Parathyroid adenoma (tissue), 2 donors: ENCODE data around the gene FOXC2.

Source experiments
- H2AFZ ChIP-seq: fragments of 300-600 bp; sonication (generic); one replicate; pipeline ENCODE4 v1.7.0; 2017; ENCODE audit warnings: antibody characterized with exemption, mild to moderate bottlenecking
- H3K27ac ChIP-seq: fragments of 300-600 bp; sonication (generic); one replicate; pipeline ENCODE4 v1.7.0; 2017
- H3K27me3 ChIP-seq: fragments of 300-600 bp; sonication (generic); one replicate; pipeline ENCODE4 v1.7.0; 2017; ENCODE audit warnings: low read length; ENCODE audit not compliant: control insufficient read depth, insufficient read depth
- H3K36me3 ChIP-seq: fragments of 300-600 bp; sonication (generic); one replicate; pipeline ENCODE4 v1.7.0; 2017; ENCODE audit warnings: low read length; ENCODE audit not compliant: control insufficient read depth, insufficient read depth
- H3K4me1 ChIP-seq: fragments of 300-600 bp; sonication (generic); one replicate; pipeline ENCODE4 v1.7.0; 2017; ENCODE audit warnings: control low read depth
- H3K4me2 ChIP-seq: fragments of 300-600 bp; sonication (generic); one replicate; pipeline ENCODE4 v1.7.0; 2017; ENCODE audit warnings: low read length
- H3K4me3 ChIP-seq: fragments of 300-600 bp; sonication (generic); one replicate; pipeline ENCODE4 v1.7.0; 2017; ENCODE audit warnings: low read depth, low read length
- H3K79me2 ChIP-seq: fragments of 300-600 bp; sonication (generic); one replicate; pipeline ENCODE4 v1.7.0; 2017; ENCODE audit warnings: control low read depth
- H3K9ac ChIP-seq: fragments of 300-600 bp; sonication (generic); one replicate; pipeline ENCODE4 v1.7.0; 2017; ENCODE audit warnings: mild to moderate bottlenecking
- H3K9me3 ChIP-seq: fragments of 300-600 bp; sonication (generic); one replicate; pipeline ENCODE4 v1.7.0; 2017; ENCODE audit warnings: low read length; ENCODE audit not compliant: control insufficient read depth
- TF ChIP-seq, protein P1 (sequence below): fragments of 300-600 bp; sonication (generic); IDR thresholded peaks from one replicate; pipeline ENCODE4 v1.7.0; 2017; ENCODE audit warnings: antibody characterized with exemption, mild to moderate bottlenecking
- donor health status: primary hyperparathyroidism.

Gene FOXC2

DNA sequence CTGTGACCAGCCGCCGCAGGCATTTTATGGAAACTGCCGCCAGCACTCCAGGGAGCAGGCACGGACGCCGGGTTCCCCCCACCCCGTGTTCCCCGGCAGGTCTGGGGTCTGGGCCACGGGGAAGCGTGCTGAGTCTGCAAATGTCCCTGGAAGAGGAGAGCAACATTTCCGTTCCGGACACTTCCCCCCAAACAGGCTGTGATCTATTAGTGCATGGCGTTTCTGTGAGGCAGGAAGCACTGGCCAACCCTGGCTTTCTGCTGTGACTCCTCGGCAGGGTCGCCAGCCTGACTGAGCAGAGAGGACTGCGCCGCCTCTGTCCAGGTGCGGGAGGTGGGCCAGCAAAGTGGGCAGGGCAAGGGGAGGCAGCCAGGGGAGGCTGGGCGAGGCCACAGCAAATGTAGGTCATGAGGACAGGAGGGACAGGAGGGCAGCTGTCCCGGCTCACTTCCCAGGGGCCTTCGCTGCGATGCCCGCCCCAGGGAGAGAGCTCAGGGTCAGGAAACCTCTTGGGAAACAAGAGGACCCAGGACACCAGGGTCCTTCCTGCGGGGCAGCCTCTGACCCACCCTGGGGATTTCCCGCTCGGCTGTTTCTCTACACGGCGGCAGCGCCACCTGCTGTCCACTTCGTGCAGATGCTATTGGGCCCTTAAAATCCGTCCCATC lies 46.8 kb upstream of the FOXC2 start:
- Histone ChIP-seq H2AFZ (no peak overlapping the region), H3K4me2 (peak overlapping the region; percentile 38), H3K79me2 (no peaks in the 10 kb centered on the region), H3K4me3 (no peak overlapping the region), H3K36me3 (no peaks in the 10 kb centered on the region), H3K9ac (no peak overlapping the region), H3K27me3 (peaks cover 8% of the 10 kb centered on the region), H3K27ac (no peak overlapping the region), H3K9me3 (no peaks in the 10 kb centered on the region), H3K4me1 (no peaks in the 10 kb centered on the region)
- TF ChIP-seq, protein P1, sequence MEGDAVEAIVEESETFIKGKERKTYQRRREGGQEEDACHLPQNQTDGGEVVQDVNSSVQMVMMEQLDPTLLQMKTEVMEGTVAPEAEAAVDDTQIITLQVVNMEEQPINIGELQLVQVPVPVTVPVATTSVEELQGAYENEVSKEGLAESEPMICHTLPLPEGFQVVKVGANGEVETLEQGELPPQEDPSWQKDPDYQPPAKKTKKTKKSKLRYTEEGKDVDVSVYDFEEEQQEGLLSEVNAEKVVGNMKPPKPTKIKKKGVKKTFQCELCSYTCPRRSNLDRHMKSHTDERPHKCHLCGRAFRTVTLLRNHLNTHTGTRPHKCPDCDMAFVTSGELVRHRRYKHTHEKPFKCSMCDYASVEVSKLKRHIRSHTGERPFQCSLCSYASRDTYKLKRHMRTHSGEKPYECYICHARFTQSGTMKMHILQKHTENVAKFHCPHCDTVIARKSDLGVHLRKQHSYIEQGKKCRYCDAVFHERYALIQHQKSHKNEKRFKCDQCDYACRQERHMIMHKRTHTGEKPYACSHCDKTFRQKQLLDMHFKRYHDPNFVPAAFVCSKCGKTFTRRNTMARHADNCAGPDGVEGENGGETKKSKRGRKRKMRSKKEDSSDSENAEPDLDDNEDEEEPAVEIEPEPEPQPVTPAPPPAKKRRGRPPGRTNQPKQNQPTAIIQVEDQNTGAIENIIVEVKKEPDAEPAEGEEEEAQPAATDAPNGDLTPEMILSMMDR, result peak; percentile 80

DNA sequence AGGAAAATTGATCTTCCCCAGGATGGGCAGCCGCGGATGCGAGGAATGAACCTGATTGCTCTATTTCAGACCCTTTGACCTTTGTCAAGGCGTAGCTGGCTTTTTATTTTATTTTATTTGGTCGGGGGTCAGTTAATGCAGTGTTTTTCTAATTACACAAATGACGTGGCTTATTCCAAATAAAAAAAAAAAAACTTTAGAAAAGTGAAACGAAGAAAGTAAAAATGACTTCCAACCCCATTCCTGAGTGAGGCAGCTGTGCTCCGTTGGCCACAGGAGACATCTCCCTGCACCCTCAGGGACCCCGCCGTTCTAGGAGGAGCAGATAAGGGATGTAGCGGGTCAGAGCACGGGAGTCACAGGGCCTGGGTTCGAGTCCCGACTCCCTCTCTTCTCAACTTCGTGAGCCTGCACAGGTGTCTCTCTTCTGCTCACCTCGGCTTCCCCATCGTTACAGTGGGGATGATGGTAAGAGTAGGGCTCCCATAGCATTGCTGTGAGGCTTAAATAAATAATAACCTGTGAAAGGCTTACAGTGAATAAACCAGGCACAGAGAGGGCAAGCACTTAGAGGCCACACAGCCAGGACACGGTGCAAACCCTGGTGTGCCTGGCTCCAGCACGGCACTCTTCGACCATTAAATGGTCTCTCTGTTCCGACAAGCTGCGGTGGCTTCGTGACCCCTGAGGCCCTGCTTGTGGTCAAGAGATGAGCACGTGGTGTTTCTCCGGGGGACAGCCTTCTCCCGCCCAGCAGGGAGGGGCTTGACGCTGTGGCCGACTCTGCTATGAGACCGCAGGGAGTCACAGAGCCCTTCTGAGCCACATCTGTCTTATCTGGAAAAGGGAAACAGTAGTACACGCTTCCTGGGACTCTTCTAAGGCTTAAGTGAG lies 46.1 kb upstream of the FOXC2 start:
- Histone ChIP-seq H3K4me3 (no peak overlapping the region), H3K27me3 (peaks cover 8% of the 10 kb centered on the region), H3K4me2 (peak overlapping the region; percentile 9), H3K9ac (no peak overlapping the region), H3K27ac (no peak overlapping the region), H3K36me3 (no peaks in the 10 kb centered on the region), H2AFZ (no peak overlapping the region), H3K79me2 (no peaks in the 10 kb centered on the region), H3K4me1 (no peaks in the 10 kb centered on the region), H3K9me3 (no peaks in the 10 kb centered on the region)
- TF ChIP-seq, protein P1, result no peak

DNA sequence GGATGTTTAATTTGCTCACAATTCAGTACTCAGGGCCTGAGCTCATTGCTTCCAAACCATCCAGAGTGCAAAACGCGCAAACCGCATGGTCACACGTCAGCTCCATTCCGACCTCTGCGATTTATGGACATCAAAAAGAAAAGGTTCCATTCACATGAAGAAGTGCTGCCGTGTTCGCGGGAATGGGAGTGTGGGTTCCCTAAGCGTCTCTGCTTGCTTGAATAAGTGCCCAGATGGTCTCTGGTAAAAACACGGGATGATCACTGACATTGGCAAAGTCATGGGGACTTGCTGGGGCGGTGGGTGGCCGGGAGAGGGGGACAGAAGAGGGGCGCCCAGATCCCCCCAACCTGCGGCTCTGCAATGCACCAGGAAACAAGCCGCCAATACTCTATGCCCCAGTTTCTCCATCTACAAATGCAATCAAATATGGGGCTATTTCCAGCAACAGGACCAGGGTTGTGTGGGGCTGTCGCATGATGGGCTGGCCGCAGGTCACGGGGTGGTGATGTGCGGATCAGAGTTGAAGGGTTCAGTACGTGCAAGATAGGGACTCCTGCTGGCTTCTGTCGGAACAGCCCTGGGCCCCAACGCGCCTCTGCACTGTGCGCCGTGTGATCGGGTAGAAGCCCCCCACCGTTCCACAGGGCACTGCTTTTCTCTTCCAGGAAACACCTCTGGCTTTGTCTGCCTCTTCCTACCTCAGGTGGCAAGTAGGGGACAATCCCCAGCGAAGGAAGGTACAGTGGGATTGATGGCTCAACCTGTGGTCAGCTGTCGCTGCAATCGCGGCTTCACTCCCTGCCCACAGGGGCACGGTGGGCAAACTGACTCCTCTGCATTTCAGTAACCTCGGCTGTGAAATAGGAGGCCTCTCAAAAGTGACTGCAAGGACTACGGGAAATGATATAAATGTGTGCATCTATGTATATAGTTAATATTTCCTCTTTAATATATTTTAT lies 45.1 kb upstream of the FOXC2 start:
- Histone ChIP-seq H3K36me3 (no peaks in the 10 kb centered on the region), H3K27me3 (peaks cover 8% of the 10 kb centered on the region), H2AFZ (no peak overlapping the region), H3K79me2 (no peaks in the 10 kb centered on the region), H3K9ac (no peak overlapping the region), H3K4me2 (no peak overlapping the region), H3K27ac (no peak overlapping the region), H3K4me3 (no peak overlapping the region), H3K4me1 (no peaks in the 10 kb centered on the region), H3K9me3 (no peaks in the 10 kb centered on the region)
- TF ChIP-seq, protein P1, result no peak

DNA sequence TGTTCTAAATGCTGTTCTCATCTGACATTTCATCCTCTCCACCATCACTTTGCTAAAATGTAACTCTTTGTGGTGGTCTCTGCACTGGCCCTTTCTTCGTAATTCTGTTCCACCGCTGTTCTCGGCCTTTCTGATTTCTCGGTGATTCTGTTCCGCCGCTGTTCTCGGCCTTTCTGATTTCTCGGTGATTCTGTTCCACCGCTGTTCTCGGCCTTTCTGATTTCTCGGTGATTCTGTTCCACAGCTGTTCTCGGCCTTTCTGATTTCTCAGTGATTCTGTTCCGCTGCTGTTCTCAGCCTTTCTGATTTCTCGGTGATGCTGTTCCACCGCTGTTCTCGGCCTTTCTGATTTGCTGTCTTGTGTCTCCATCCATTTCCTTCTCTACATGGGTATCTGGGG lies 44.0 kb upstream of the FOXC2 start:
- no peaks in the 10 kb centered on the region for H3K9me3 ChIP-seq
- peaks cover 3% of the 10 kb centered on the region for H3K4me1 ChIP-seq
- H3K27ac ChIP-seq, result no peak overlapping the region
- no peak overlapping the region for H2AFZ ChIP-seq
- TF ChIP-seq, protein P1, result no peak
- H3K9ac ChIP-seq, result no peak overlapping the region
- H3K36me3 ChIP-seq, result no peaks in the 10 kb centered on the region
- no peak overlapping the region for H3K4me3 ChIP-seq
- no peak overlapping the region for H3K4me2 ChIP-seq
- H3K79me2 ChIP-seq, result no peaks in the 10 kb centered on the region
- H3K27me3 ChIP-seq, result peaks cover 4% of the 10 kb centered on the region
